ENCODE data around the gene NRIP1.
"Not testable (repeated sequence)": the region's sequence is repeated elsewhere in the genome, so short reads cannot be mapped to it uniquely, and the experiment has no call there.

Gene NRIP1

DNA sequence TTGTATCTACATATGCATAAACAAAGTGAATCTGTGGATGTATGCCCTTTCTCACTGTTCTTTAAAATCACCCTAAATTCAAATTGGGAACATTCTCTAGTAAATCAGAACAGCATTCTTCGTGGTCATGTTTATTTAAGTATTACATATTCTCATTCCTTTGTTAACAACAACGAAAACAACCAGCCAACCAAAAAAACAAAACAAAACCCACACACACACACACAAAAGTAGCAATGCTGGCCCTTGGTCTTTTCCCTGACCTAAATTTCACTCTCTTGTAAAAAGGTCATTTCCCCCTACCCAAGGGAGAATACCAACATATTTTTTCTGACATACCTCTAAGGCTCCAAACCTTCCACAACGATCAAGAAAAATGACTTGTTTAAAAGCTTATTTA, 102.6 kb downstream of the NRIP1 start:
- no peak for DNase-seq

DNA sequence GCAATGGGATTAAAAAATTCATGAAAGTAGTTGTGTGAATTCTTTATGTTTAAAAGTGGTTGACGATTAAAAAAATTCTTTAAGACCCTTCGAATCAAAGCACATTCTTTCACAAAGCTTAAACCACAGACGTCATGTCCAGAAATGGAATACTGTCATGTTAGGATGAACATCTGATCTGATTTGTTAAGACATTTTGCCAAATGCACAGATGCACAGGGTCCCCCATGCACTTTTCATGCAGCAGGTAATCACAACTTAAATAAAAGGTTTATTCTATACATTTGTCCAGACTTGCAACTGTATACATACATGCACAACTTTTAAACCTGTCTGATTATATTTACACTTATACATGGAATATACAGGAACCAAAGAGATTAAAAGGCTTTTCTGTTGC, 103.3 kb downstream of the NRIP1 start:
- no peak for DNase-seq

DNA sequence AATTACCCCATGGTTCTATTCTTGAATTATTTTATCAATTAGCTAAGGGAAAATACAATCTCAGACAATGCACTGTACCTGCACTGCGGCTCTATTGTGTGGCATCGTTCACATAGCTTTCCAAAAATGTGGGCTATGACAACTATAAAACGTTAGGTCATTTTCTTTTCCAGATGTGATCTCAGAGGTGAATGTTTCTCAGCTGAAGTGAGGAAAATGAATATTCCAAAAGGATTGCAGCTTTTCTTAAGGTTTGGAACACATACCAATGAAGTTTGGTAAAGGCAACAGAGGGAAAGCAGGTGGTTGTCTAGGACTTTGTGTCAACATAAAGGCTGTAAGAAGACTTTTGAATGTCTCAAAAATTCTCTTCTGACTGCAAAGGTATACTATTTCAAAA, 105.5 kb downstream of the NRIP1 start:
- no peak for DNase-seq

DNA sequence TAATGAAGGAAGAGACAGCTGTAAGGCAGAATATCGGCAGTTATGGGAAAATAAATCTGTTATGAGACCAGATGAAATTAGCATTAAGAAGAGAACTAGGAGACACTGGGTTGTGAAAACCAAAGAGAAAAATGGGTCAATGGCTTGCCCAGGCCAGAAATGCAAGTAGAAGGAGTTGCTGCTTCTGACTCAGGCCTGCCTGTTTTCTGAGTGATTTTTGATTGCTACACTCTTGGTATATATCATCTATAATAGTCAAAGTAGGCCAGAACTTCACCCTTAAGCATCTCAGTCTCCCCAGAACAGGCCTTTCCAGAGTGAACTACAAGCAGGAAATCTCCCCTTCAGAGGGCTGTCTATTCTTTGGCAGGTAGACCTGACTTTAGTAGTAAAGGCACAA, 107.0 kb downstream of the NRIP1 start:
- DNase-seq = no peak

DNA sequence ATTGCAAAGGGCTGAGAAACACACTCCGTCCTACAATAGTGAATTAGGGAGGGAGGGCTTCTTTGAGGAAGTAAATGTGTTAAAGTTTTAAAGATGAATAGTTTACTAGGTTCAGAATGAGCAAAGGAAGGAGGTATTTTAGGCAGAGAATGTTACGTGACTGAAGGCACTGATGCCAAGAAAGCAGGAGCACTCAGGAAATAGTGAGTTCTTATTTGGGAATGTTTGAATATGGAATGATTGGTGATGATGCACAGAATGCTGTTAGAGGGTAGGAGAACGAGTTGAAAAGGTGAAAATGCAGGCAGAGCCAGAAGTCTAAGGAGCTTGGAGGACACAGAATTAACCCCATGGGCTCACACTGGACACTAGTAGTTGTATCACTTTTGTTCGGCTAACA, 108.0 kb downstream of the NRIP1 start:
- no peak for DNase-seq

DNA sequence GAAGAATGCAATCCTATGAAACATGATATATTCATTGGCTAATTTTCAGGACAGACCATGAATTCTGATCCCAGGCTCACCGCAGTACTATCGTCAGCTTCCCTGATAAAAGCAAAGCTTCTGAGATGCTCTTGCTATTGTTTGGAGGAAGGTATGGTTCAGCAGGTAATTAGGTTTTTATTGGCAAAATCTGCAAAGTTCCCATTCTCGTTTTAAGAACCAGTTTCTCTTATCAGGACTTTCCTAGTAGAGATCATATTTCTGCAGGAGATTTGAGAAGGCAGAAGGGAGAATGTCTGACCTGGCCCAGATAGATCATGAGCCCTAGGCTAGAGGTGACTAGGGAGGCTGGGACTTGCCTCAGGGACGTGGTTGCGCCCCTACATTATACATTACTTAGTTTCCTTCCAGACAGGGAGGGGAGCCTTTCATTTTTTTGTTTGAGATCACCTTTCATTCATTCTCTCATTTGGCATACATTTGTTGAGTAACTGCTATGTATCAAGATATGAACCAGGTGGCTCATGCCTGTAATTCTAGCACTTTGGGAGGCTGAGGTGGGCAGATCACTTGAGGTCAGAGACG, 108.8 kb downstream of the NRIP1 start:
- DNase-seq = no peak

DNA sequence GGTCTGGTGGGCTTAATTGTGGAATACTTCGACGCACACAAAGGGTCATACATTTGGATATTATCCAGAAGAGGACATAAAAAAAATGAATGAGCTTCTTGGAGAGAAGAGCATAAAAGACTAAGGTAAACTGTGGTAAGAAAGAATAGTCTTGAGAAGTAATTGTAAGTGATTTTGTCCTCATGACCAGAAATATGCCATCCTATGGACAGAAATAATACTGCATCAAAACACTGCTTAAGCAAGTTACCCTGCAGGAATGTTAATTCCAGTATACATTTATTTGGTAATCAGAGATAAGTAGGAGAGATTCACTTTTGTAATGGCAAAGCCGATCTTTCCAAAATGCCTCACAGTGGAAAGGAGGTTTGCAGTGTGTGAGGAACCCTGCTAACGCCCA, 111.9 kb downstream of the NRIP1 start:
- no peak for DNase-seq

DNA sequence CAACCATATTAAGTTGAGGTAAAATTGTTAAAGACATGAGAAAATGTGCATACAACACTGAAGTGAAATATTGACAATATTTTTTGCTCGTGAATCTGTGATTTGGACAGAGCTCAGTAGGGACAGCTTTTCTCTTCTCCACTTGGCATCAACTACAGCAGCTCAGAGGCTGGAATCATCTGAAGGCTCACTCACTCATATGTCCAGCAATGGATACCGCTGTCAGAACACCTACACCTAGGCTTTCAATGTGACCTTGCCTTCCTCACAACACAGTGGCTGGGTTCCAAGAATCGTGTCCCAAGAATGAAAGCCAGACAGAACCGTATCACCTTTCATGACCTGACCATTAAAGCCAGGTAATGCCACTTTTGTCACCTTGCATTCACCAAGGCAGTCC, 115.2 kb downstream of the NRIP1 start:
- DNase-seq = no peak

DNA sequence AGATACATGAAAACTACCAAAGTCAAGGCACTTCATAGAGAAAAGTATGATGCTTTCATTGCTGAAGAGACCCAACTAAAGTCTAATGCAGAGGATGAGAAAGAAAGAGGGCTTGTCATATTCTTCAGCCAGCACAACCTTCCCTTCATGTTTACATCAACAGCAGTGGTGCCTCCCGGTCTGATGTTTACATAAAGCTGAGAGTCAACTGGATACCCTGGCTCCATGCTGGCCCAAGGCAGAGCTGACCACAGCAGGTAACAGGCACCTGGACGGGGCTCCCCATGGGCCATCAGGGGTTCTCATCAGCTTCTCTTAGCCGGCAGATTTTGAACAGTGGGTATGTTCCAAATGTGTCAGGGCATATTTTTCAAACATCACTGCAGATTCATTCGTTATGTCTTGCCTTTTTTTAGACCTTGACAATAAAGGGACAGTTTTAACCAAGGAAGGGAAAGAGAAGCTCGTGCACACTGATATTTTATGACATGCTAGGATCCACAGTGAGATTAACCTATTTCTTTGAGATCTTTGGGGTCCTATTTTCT, 117.1 kb downstream of the NRIP1 start:
- no peak for DNase-seq

DNA sequence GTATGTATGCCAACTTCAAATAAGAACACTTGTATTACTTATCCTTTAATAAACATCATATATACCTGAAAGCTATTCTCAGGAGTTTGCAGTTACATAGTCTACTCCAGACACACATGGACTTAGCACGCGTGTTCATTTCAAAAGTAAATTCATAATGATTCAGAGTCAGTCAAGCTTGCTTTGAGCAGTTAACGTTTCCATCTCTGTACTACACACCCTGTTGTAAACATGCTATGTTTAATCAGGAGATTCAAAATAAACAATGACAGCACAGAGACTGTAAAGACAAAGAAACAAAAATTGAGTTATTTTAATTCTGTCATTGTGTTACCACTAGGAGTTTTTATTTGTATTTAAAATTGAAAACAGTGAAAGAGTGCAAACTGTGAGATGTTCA, 119.6 kb downstream of the NRIP1 start:
- no peak for DNase-seq

DNA sequence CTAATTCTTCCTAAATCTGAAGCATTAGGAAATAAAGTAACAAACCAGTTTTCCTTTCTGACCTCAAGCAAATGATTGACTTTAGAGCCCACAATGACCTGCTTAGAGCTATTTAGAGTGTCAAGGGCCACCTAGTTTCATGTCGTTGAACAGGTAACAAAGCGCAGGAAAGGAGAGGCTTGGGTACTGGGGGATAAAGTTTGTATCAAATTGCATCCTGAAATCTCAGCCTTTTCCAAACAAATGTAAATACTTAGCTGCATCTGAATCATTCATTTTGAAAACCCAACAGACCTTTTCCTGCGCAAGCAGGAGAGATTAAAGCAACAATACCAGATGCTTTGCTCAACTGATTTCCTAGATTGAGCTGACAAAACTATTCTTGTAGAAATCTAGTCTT, 121.2 kb downstream of the NRIP1 start:
- no peak for DNase-seq

DNA sequence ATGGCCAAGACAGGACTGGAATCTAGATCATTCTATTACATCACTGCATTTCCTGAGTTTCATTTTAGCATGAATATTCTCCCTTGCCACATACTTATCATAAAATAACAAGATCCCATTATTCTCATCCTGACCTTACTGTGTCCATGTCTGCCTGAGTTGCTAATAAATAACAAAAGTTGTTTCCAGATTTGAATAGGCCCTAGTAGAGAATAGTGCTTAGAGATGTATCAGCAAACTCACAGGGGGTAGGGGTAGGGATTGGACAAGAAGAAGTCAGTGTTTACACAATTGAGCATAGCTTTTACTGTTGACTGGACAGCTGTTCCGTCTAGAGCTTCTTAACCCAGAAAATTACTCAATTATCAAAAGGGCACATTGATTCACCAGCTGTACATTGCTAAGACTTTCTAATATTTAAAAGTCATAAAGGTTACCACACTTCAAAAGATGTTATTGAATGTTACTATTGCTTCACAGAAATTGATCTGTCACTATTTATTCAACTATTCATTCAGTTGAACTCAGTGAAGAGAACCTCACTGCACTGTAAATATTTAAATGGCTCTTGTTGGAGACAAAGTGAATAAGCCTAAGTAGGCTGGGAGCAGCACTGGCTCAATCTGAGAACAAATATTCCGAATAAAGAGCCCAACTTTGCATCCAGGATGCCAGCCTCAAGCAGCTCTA, 121.9 kb downstream of the NRIP1 start:
- no peak for DNase-seq

DNA sequence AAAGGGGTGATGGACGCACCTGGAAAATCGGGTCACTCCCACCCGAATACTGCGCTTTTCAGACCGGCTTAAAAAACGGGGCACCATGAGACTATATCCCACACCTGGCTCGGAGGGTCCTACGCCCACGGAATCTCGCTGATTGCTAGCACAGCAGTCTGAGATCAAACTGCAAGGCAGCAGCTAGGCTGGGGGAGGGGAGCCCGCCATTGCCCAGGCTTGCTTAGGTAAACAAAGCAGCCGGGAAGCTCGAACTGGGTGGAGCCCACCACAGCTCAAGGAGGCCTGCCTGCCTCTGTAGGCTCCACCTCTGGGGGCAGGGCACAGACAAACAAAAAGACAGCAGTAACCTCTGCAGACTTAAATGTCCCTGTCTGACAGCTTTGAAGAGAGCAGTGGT, 137.5 kb downstream of the NRIP1 start:
- DNase-seq = not testable (repeated sequence)

DNA sequence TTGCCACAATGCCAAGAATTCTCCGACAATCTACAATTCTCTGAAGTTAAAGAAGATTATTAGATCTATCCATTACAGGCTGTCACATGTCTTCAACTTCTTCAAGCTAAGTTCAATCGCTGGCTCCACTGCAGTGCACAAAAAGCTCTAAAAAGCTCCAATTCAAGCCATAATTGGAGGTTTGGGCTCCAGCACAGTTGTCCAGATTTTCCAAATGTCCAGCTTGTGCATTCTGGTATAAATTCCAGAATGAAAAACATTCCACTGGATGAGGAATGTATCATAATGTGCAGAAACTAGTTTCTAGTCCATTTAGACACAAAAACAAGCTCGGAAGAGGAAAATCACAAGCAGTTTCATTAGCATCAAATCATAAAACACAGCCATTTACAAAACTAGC, 138.6 kb downstream of the NRIP1 start:
- no peak for DNase-seq

DNA sequence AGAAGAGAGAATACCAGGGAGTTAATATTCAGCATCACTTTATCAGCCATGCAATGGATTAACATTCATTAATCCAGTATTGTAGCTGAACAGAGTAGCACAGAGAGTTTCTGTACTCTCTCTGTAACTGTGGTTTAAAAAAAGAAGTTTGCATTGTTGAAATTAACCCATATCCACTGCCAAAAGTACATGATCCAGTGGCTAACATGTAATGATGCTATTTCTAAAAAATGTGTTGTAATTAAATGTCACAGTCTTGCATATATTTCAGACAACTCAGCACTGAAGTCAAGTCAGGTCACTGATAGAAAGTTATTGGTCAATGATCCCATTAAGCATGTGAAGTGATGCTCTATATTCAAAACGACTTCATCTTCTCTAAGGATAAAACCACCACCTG, 141.3 kb downstream of the NRIP1 start:
- DNase-seq = no peak

DNA sequence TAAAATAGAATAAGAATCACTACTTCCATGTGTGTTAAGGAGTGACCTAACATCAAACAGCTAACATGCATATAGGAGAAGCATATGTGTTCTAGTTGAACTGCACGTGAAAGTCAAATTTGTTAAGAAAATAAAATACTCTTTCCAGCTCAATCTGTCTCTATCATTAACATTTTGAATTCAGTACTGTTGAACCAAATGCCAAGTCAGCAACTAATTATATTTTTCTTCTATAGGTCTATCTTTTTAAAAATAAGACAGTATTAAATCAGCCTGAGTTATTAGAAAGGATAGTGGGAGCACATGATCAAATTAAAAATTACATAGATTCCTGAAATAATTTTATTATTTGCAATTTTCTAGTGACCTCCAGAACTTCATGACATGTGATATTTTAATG, 141.8 kb downstream of the NRIP1 start:
- no peak for DNase-seq

DNA sequence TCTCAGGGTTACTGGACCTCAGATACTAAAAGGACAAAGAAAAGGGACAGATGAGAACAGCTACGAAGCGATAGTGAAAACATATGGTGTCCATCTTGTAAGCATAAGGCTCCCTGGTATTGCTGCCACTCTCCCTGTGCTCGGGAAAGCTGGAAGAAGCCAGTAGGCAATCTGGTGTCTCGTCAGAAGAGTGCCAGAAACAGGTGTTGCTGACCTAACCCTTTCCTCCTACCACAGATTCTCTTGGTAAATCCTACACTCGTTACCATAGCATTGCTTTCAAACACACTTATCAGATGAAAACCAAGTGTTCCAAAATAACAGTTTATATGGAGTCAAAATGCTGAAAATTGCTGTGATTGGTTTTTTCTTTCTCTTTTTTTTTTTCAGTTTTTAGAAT, 146.3 kb downstream of the NRIP1 start:
- DNase-seq = no peak

DNA sequence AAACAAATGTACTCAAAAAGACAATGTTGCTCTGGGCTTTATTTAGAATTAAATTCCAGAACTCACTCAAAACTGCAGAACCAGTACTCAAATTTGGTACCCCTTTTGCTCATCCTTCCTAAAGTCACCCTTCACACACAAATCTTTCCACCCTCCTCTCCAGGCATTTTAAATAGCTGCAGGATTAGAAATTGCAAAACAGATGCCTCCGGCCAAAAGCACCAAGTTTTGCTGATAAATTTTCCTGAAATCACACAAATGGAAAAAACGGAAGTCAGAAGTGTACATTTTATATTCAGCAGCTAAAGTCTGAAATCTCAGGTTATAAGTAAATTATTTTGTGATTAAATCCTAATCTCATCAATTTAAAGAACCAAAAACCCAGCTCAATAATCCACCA, 147.0 kb downstream of the NRIP1 start:
- DNase-seq = no peak

DNA sequence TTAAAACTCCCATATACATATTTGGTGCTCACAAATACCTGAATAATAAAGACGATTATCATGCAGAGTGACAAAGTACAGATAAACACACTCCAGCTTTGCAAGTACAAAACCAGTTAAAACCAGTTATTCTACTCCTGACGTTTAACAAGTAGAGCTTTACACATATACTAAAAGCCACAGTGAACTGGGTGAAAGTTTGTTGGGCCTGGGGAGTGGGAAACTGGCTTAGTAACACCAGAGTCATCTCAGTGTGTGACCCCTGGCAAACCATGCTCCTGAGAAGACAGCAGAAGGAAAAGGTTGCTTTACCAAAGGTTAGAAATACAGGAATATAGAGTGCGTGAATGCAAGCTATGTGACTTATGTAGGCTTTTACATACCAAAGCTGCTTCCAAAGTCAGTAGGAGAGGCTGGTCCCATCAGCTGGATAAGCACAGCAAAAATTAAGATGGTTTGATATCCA, 148.1 kb downstream of the NRIP1 start:
- DNase-seq = no peak

DNA sequence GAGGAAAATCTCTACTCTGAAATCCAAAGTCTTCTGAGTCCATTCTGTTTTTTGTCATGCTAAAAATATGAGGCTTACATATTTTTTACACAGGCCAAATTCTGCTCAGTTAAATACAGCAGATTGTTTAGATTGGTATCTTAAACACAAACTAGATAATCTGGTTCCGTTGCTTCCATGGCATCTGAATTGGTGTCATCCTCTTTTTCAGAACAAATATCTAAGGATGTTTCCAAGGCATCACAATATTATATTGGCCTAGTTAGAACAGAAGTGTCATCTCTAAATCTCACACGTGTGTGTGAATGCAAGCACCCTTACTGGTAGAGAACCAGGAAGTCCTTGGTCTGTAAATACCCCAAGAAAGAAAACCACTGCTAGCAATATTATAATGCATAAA, 151.2 kb downstream of the NRIP1 start:
- DNase-seq = no peak

DNA sequence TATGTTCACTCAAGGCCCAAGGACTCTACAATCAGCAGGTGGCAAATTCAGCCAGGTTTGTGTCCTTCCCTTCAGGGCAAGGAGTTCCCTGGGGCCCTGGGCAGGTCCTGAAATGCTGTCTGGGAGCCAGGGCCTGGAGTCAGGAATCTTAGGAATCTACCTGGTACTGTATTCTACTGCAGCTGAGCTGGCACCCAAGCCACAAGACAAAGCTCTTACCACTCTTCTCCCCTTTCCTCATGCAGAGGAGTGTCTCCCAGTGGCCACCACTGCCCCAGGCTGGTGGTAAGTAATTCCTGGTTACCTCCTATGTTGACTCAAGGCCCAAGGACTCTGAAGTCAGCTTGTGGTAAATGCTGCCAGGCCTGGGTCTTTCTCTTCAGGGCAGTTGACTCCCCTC, 153.4 kb downstream of the NRIP1 start:
- no peak for DNase-seq

Measured in activated gamma-delta T cell treated with Interleukin-2 at 50 U/mL for 16 hours (primary cell).